CD4-positive, alpha-beta T cell (primary cell): ENCODE results near the gene PSG4. TPM values are rescaled to one million over a fixed set of nuclear protein-coding genes. Genes with fewer than 3 reads are reported as not detected.
"Not testable (repeated sequence)": the region's sequence is repeated elsewhere in the genome, so short reads cannot be mapped to it uniquely, and the experiment has no call there.

ENCODE experiments used
- ATAC-seq: fragments of 200-7000 bp; cut with Tn5 transposase; one replicate; pipeline ENCODE4 v1.10.0; 2022; ENCODE audit warnings: mild to moderate bottlenecking; ENCODE audit not compliant: poor library complexity
- CTCF ChIA-PET: fragments of 350-600 bp; sonication (Branson Sonifier 250); formaldehyde crosslinking; loops from one replicate; lab custom pipeline; 2021; ENCODE audit warnings: antibody characterized with exemption, inconsistent platforms; lab: Charles Lee
- POLR2A ChIA-PET: fragments of 350-600 bp; sonication (Branson Sonifier 250); formaldehyde crosslinking; loops from one replicate; lab custom pipeline; 2021; ENCODE audit warnings: antibody characterized with exemption, inconsistent platforms; lab: Charles Lee
- DNase-seq, 14 experiments: peaks; one replicate each; pipeline ENCODE4 v3.0.0-alpha.2; 2013 to 2020; ENCODE audit warnings: mixed read lengths in 2 of 14
- H3K27ac ChIP-seq, 2 donors: one replicate each; pipeline versions ENCODE4 v1.5.1 to v1.7.0; 2013; ENCODE audit warnings: low read length in 2 of 2, low read depth in 1 of 2, mild to moderate bottlenecking in 1 of 2
- H3K27me3 ChIP-seq, 2 experiments: 1 replicate in 1 of 2; 2 replicates in 1 of 2; pipeline versions ENCODE4 v1.6.1 to v1.7.0; 2013; ENCODE audit warnings: low read length in 2 of 2, control low read depth in 1 of 2, mild to moderate bottlenecking in 1 of 2, moderate library complexity in 1 of 2; ENCODE audit not compliant: insufficient read depth in 2 of 2, control insufficient read depth in 1 of 2
- H3K36me3 ChIP-seq: one replicate; pipeline ENCODE4 v1.6.1; 2013; ENCODE audit warnings: low read length, control low read depth; ENCODE audit not compliant: insufficient read depth
- H3K4me1 ChIP-seq: one replicate; pipeline ENCODE4 v1.6.1; 2013; ENCODE audit warnings: low read length, control low read depth; ENCODE audit not compliant: insufficient read depth
- H3K4me3 ChIP-seq: one replicate; pipeline ENCODE4 v1.5.1; 2013; ENCODE audit warnings: mild to moderate bottlenecking, low read length, moderate library complexity
- H3K9me3 ChIP-seq, 2 experiments: 1 replicate in 1 of 2; 2 replicates in 1 of 2; pipeline versions ENCODE4 v1.6.1 to v1.7.0; 2013; ENCODE audit warnings: low read length in 2 of 2, mild to moderate bottlenecking in 2 of 2, control low read depth in 1 of 2, moderate library complexity in 1 of 2; ENCODE audit not compliant: control insufficient read depth in 1 of 2, insufficient read depth in 1 of 2
- H3K27ac Mint-ChIP-seq: one replicate; pipeline ENCODE4 v1.8.0; 2020; ENCODE audit warnings: mixed read lengths
- H3K27me3 Mint-ChIP-seq: one replicate; pipeline ENCODE4 v1.8.0; 2021; ENCODE audit warnings: mixed read lengths
- H3K36me3 Mint-ChIP-seq: one replicate; pipeline ENCODE4 v1.8.0; 2021; ENCODE audit warnings: low read depth, mixed read lengths
- H3K4me1 Mint-ChIP-seq: one replicate; pipeline ENCODE4 v1.8.0; 2021; ENCODE audit warnings: low read depth, mixed read lengths
- H3K4me3 Mint-ChIP-seq: one replicate; pipeline ENCODE4 v1.8.0; 2020; ENCODE audit warnings: mild to moderate bottlenecking, mixed read lengths
- H3K9me3 Mint-ChIP-seq: one replicate; pipeline ENCODE4 v1.8.0; 2020; ENCODE audit warnings: mixed read lengths
- CTCF ChIP-seq: fragments of 200-600 bp; IDR thresholded peaks from one replicate; pipeline ENCODE4 v1.8.0; 2022; ENCODE audit warnings: antibody characterized with exemption, mild to moderate bottlenecking
- intact Hi-C, 2 experiments: fragments of 100-400 bp; cut with DNase I in 1 of 2; cut with micrococcal nuclease in 1 of 2; formaldehyde crosslinking; loops; one replicate each; pipeline versions ENCODE4 v1.15.1 to v1.9.0; 2023 to 2025; cut with DNase I, micrococcal nuclease
- total RNA-seq, 174 experiments: library from RNA in 2 of 174; stranded (reverse) in 2 of 174; gene quantifications; one replicate each; pipeline ENCODE4 v1.2.3 and lab custom pipeline; 2021 to 2026

PSG4 gene
- total RNA-seq, 2 experiments from 2014 or later, result not detected

GRCh38 chr19:43238213-43238612 lies 32.8 kb upstream of the PSG4 start:
- H3K4me3 Mint-ChIP-seq, H3K36me3 ChIP-seq, H3K4me1 Mint-ChIP-seq, H3K27ac Mint-ChIP-seq, H3K27me3 ChIP-seq, H3K4me3 ChIP-seq, H3K4me1 ChIP-seq, DNase-seq, CTCF ChIA-PET, H3K27ac ChIP-seq, H3K36me3 Mint-ChIP-seq, H3K9me3 ChIP-seq, POLR2A ChIA-PET, ATAC-seq, intact Hi-C loops, H3K27me3 Mint-ChIP-seq: not testable (repeated sequence)
- H3K9me3 Mint-ChIP-seq, result peaks cover 14% of the 10 kb centered on the region

- CTCF ChIA-PET, result not testable (repeated sequence)
- H3K9me3 Mint-ChIP-seq, result peaks cover 16% of the 10 kb centered on the region
These were observed 30.2 kb upstream of the PSG4 start for GRCh38 chr19:43235686-43236085.

GRCh38 chr19:43229315-43229714 lies 23.9 kb upstream of the PSG4 start:
- Mint-ChIP-seq H3K9me3 (peaks cover 18% of the 10 kb centered on the region), H3K36me3 (peaks cover 6% of the 10 kb centered on the region), H3K27ac (no peak overlapping the region), H3K4me1 (no peaks in the 10 kb centered on the region), H3K4me3 (no peak overlapping the region), H3K27me3 (no peaks in the 10 kb centered on the region)
- TF ChIP-seq CTCF, result no peak
- Histone ChIP-seq H3K36me3 (no peaks in the 10 kb centered on the region), H3K4me3 (no peak overlapping the region), H3K27me3 (no peaks in the 10 kb centered on the region), H3K27ac (no peak overlapping the region), H3K4me1 (no peaks in the 10 kb centered on the region), H3K9me3 (peaks cover 11 to 34% of the 10 kb centered on the region in 2 experiments)
- no peak for DNase-seq
- ATAC-seq, result no peak
- intact Hi-C loops, result no loop called here
- ChIA-PET POLR2A (no interaction called here), CTCF (no interaction called here)

More at GRCh38 chr19:43235686-43236085, 30.2 kb upstream of the PSG4 start:
- H3K27ac ChIP-seq, H3K27ac Mint-ChIP-seq, intact Hi-C loops, H3K4me3 ChIP-seq, DNase-seq, H3K36me3 Mint-ChIP-seq, H3K4me3 Mint-ChIP-seq, POLR2A ChIA-PET, H3K9me3 ChIP-seq, H3K4me1 ChIP-seq, H3K36me3 ChIP-seq, H3K27me3 ChIP-seq, H3K4me1 Mint-ChIP-seq, ATAC-seq, H3K27me3 Mint-ChIP-seq: not testable (repeated sequence)

- H3K9me3 Mint-ChIP-seq, result peaks cover 14% of the 10 kb centered on the region
- DNase-seq, ATAC-seq, H3K27me3 Mint-ChIP-seq, H3K4me1 ChIP-seq, H3K36me3 ChIP-seq, H3K36me3 Mint-ChIP-seq, POLR2A ChIA-PET, H3K27me3 ChIP-seq, H3K27ac Mint-ChIP-seq, CTCF ChIA-PET, H3K4me1 Mint-ChIP-seq, intact Hi-C loops, H3K27ac ChIP-seq, H3K4me3 Mint-ChIP-seq, H3K4me3 ChIP-seq: not testable (repeated sequence)
- peaks cover 11 to 34% of the 10 kb centered on the region in 2 experiments for H3K9me3 ChIP-seq
These were observed 23.3 kb upstream of the PSG4 start for GRCh38 chr19:43228730-43229129.

GRCh38 chr19:43226986-43227385 lies 21.5 kb upstream of the PSG4 start:
- H3K36me3 ChIP-seq, ATAC-seq, H3K27ac ChIP-seq, H3K4me1 Mint-ChIP-seq, H3K27ac Mint-ChIP-seq, POLR2A ChIA-PET, H3K4me3 Mint-ChIP-seq, H3K4me1 ChIP-seq, CTCF ChIA-PET, H3K36me3 Mint-ChIP-seq, intact Hi-C loops, H3K27me3 Mint-ChIP-seq, H3K27me3 ChIP-seq, H3K4me3 ChIP-seq, DNase-seq: not testable (repeated sequence)
- peaks cover 17 to 34% of the 10 kb centered on the region in 2 experiments for H3K9me3 ChIP-seq
- peaks cover 12% of the 10 kb centered on the region for H3K9me3 Mint-ChIP-seq
